B cell (primary cell): Measurements from ENCODE around the gene PTCHD1. TPM values are rescaled to one million over a fixed set of nuclear protein-coding genes. Genes with fewer than 3 reads are reported as not detected.

Experiments used
- ATAC-seq: fragments of 200-7000 bp; cut with Tn5 transposase; one replicate; pipeline ENCODE4 v1.10.0; 2021; ENCODE audit warnings: low read depth, mild to moderate bottlenecking, moderate number of reproducible peaks, moderate library complexity
- CTCF ChIA-PET: fragments of 350-600 bp; sonication (Branson Sonifier 250); formaldehyde crosslinking; loops from one replicate; lab custom pipeline; 2021; ENCODE audit warnings: antibody characterized with exemption, inconsistent platforms; lab: Charles Lee
- POLR2A ChIA-PET: fragments of 350-600 bp; sonication (Branson Sonifier 250); formaldehyde crosslinking; loops from one replicate; lab custom pipeline; 2021; ENCODE audit warnings: antibody characterized with exemption; lab: Charles Lee
- DNase-seq: peaks from one replicate; pipeline ENCODE4 v3.0.0; 2013
- H2AFZ ChIP-seq: 2 replicates; pipeline ENCODE4 v1.6.1; 2012; ENCODE audit warnings: mild to moderate bottlenecking, low read depth, low read length; ENCODE audit not compliant: insufficient read depth, poor library complexity, severe bottlenecking
- H3K27ac ChIP-seq, 2 donors: 1 replicate in 1 of 2; 2 replicates in 1 of 2; pipeline ENCODE4 v1.5.1; 2012 to 2013; ENCODE audit warnings: low read length in 2 of 2, mild to moderate bottlenecking in 2 of 2, moderate library complexity in 1 of 2
- H3K27me3 ChIP-seq, 4 experiments: fragments of 200-600 bp in 1 of 4; sonication (generic) in 1 of 4; replicated peaks in 1 of 4; 1 replicate in 2 of 4; 2 replicates in 2 of 4; pipeline versions ENCODE4 v1.6.1 to v1.7.0; 2013 to 2016; ENCODE audit warnings: low read length in 3 of 4, mild to moderate bottlenecking in 2 of 4, mixed read lengths in 1 of 4, moderate library complexity in 1 of 4; ENCODE audit not compliant: insufficient read depth in 4 of 4, control insufficient read depth in 3 of 4; ENCODE audit errors: control extremely low read depth in 1 of 4
- H3K36me3 ChIP-seq, 2 experiments: replicated peaks in 1 of 2; 1 replicate in 1 of 2; 2 replicates in 1 of 2; pipeline versions ENCODE4 v1.6.1 to v1.7.1; 2013; ENCODE audit warnings: low read length in 1 of 2; ENCODE audit not compliant: insufficient read depth in 2 of 2, control insufficient read depth in 1 of 2; ENCODE audit errors: control extremely low read depth in 1 of 2, extremely low read depth in 1 of 2
- H3K4me1 ChIP-seq, 2 donors: fragments of 200-600 bp in 1 of 2; sonication (generic) in 1 of 2; 1 replicate in 1 of 2; 2 replicates in 1 of 2; pipeline versions ENCODE4 v1.5.1 to v1.6.1; 2013 to 2017; ENCODE audit warnings: low read length in 2 of 2; ENCODE audit not compliant: control insufficient read depth in 2 of 2, insufficient read depth in 2 of 2
- H3K4me2 ChIP-seq: replicated peaks from 2 replicates; pipeline ENCODE3; 2012; ENCODE audit warnings: mild to moderate bottlenecking, low read depth, low read length; ENCODE audit not compliant: poor library complexity, severe bottlenecking
- H3K4me3 ChIP-seq, 5 experiments: fragments of 200-600 bp in 1 of 5; sonication (generic) in 1 of 5; 1 replicate in 3 of 5; 2 replicates in 2 of 5; pipeline versions ENCODE4 v1.5.1 to v1.7.0; 2011 to 2016; ENCODE audit warnings: low read length in 4 of 5, mild to moderate bottlenecking in 4 of 5, low read depth in 2 of 5, control low read depth in 1 of 5, moderate library complexity in 1 of 5; ENCODE audit not compliant: insufficient read depth in 1 of 5; ENCODE audit errors: control extremely low read depth in 1 of 5, extremely low read depth in 1 of 5
- H3K79me2 ChIP-seq: fragments of 200-600 bp; sonication (generic); one replicate; pipeline ENCODE4 v1.6.0; 2016; ENCODE audit warnings: low read length; ENCODE audit not compliant: control insufficient read depth, insufficient read depth
- H3K9ac ChIP-seq: fragments of 200-600 bp; sonication (generic); 2 replicates; pipeline ENCODE4 v1.6.1; 2017; ENCODE audit warnings: mild to moderate bottlenecking, low read length, moderate library complexity
- H3K9me3 ChIP-seq, 3 donors: one replicate each; pipeline versions ENCODE4 v1.6.1 to v1.7.1; 2013; ENCODE audit warnings: low read length in 2 of 3; ENCODE audit not compliant: control insufficient read depth in 2 of 3, insufficient read depth in 1 of 3; ENCODE audit errors: control extremely low read depth in 1 of 3
- H4K20me1 ChIP-seq: 2 replicates; pipeline ENCODE4 v1.6.0; 2012; ENCODE audit warnings: mild to moderate bottlenecking, low read length; ENCODE audit not compliant: insufficient read depth, control insufficient read depth, poor library complexity, severe bottlenecking
- H3K27ac Mint-ChIP-seq: one replicate; pipeline ENCODE4 v1.8.0; 2021; ENCODE audit warnings: mixed read lengths
- H3K27me3 Mint-ChIP-seq: one replicate; pipeline ENCODE4 v1.8.0; 2021; ENCODE audit warnings: mixed read lengths
- H3K4me1 Mint-ChIP-seq: one replicate; pipeline ENCODE4 v1.8.0; 2021; ENCODE audit warnings: mixed read lengths
- H3K4me3 Mint-ChIP-seq: one replicate; pipeline ENCODE4 v1.8.0; 2021; ENCODE audit warnings: mixed read lengths
- H3K9me3 Mint-ChIP-seq: one replicate; pipeline ENCODE4 v1.8.0; 2022; ENCODE audit warnings: mixed read lengths; ENCODE audit not compliant: insufficient read depth
- CTCF ChIP-seq: fragments of 200-600 bp; IDR thresholded peaks from one replicate; pipeline ENCODE4 v1.8.0; 2022; ENCODE audit warnings: antibody characterized with exemption, mild to moderate bottlenecking
- EZH2 ChIP-seq: IDR thresholded peaks from 2 replicates; pipeline ENCODE4 v1.6.1; 2012; ENCODE audit warnings: borderline replicate concordance, low read depth, mild to moderate bottlenecking, moderate library complexity, low read length; ENCODE audit not compliant: insufficient read depth, poor library complexity, severe bottlenecking
- WGBS: methylation state at CpG from one replicate; pipeline ENCODE4 v1.1.5; 2013; ENCODE audit warnings: missing lambda C conversion rate; ENCODE audit not compliant: insufficient coverage; 5-methylcytosine and 5-hydroxymethylcytosine counted together
- intact Hi-C: fragments of 100-400 bp; cut with micrococcal nuclease; formaldehyde crosslinking; loops from one replicate; pipeline ENCODE4 v1.10.0; 2022
- polyA plus RNA-seq: library from polyadenylated mRNA; depleted of rRNA; stranded (reverse); fragments of >200 nt; gene quantifications from 2 replicates; pipeline ENCODE4 v1.2.3, GENCODE V29; 2012
- total RNA-seq, 2 donors: library from RNA; stranded (reverse); fragments of 120-200 nt in 1 of 2; gene quantifications; 1 replicate in 1 of 2; 2 replicates in 1 of 2; pipeline versions ENCODE4 v1.2.3 to v1.2.4, GENCODE V29; 2013 to 2022

The PTCHD1 gene
- total and polyA plus RNA-seq, 2 donors (not counting 1 experiment from before 2014, with no cell fraction given), result not detected

DNA sequence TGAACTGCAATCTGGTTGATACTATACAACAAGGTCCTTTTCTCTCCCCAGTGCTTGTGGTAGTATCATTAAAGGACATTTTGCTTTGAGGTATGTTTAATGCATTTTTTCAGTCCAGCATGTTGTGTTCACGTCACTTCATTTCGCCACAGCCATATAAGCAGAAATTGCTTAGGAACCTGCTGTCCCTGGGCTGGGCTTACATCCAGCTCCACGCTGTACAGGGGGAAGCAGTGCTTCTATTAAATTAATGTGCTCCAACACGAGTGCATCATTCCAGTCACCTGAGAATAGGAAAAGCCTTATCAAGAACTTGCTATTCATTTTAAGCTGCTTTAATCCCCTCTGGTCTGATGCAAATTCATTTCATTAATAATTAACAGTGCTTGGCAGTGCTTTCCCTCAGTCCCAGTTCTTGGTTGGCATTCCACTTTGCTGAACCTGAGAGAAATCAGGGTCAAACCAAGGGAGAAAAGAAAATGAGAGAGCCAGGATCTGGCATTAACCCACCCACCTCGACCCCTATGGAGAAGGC lies 47.4 kb upstream of the PTCHD1 start:
- no peaks in the 10 kb centered on the region for H3K4me1 Mint-ChIP-seq
- POLR2A ChIA-PET, result no interaction called here
- no peaks in the 10 kb centered on the region for H3K79me2 ChIP-seq
- no peak for ATAC-seq
- no peak overlapping the region for H3K4me2 ChIP-seq
- H3K9ac ChIP-seq, result no peak overlapping the region
- H3K27ac ChIP-seq, result no peak overlapping the region
- intact Hi-C loops, result no loop called here
- no peaks in the 10 kb centered on the region for H4K20me1 ChIP-seq
- H3K9me3 Mint-ChIP-seq, result no peaks in the 10 kb centered on the region
- H3K4me1 ChIP-seq, result no peaks in the 10 kb centered on the region
- DNase-seq, result no peak
- H3K36me3 ChIP-seq, result no peaks in the 10 kb centered on the region
- H3K27me3 Mint-ChIP-seq, result no peaks in the 10 kb centered on the region
- WGBS, result no CpG with 5 or more reads among the region's 5 CpGs
- H2AFZ ChIP-seq, result no peak overlapping the region
- H3K27ac Mint-ChIP-seq, result no peak overlapping the region
- TF ChIP-seq CTCF (no peak), EZH2 (no peak)
- CTCF ChIA-PET, result no interaction called here
- H3K27me3 ChIP-seq, result no peaks in the 10 kb centered on the region
- H3K4me3 ChIP-seq, result no peak overlapping the region
- no peak overlapping the region for H3K4me3 Mint-ChIP-seq
- H3K9me3 ChIP-seq, result no peaks in the 10 kb centered on the region

DNA sequence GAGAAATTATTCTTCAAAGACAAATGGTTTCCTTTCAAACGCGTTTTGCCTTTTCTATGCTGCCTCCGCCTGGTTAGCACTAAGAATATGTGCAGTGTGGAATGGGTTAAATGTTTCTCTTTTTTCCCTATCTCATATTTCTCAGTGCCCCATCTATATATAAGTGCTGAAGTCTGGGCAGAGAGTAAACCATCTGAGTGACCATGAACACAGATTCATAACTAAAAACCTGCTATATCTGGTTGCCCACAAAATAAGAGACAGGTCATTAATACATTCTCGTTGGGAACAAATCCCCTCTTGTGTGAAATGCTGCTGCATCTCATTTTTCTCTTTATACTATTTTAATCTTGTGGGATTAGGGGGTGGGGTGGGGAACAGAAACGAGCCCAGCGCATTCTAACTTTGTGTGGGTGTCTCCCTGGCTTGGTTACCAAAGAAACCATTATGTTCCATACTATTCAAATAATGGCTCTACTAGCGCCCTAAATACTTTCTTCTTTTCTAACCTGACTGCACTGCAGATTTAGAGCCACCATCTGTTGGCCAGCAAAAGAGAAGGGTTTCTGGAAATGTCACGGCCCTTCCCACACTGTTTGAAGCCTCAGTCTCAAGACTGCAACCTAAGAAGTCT lies 42.2 kb upstream of the PTCHD1 start:
- no peak for DNase-seq
- POLR2A ChIA-PET, result no interaction called here
- H3K9ac ChIP-seq, result no peak overlapping the region
- TF ChIP-seq CTCF (no peak), EZH2 (no peak)
- H3K27ac ChIP-seq, result no peak overlapping the region
- 60% methylated on average over 2 of the region's 8 CpGs for WGBS
- CTCF ChIA-PET, result no interaction called here
- no peaks in the 10 kb centered on the region for H3K79me2 ChIP-seq
- no peaks in the 10 kb centered on the region for H3K27me3 ChIP-seq
- no peaks in the 10 kb centered on the region for H3K4me1 ChIP-seq
- Mint-ChIP-seq H3K9me3 (no peaks in the 10 kb centered on the region), H3K27ac (no peak overlapping the region), H3K4me1 (no peaks in the 10 kb centered on the region), H3K27me3 (no peaks in the 10 kb centered on the region), H3K4me3 (no peak overlapping the region)
- intact Hi-C loops, result no loop called here
- no peak overlapping the region for H2AFZ ChIP-seq
- no peaks in the 10 kb centered on the region for H3K9me3 ChIP-seq
- H3K4me3 ChIP-seq, result no peak overlapping the region
- H4K20me1 ChIP-seq, result no peaks in the 10 kb centered on the region
- ATAC-seq, result no peak
- H3K36me3 ChIP-seq, result no peaks in the 10 kb centered on the region
- no peak overlapping the region for H3K4me2 ChIP-seq
